ENCODE data around the gene SLC7A5.

SLC7A5 gene

GRCh38 chr16:87841340-87842208, 27.7 kb downstream of the SLC7A5 start:
- H3K4me1 ChIP-seq (ENCODE audit: control insufficient read depth, insufficient read depth, low read length) = peaks cover 9% of the 10 kb centered on the region; the same call in 1 of the 2 replicates
- no peak overlapping the region for H3K4me3 ChIP-seq (ENCODE audit: low read depth, low read length)
- peaks cover 95% of the 10 kb centered on the region for H3K36me3 ChIP-seq (ENCODE audit: control insufficient read depth, insufficient read depth, low read length)
- no peaks in the 10 kb centered on the region for H3K27me3 ChIP-seq (ENCODE audit: control insufficient read depth, insufficient read depth, low read length)
- H3K27ac ChIP-seq (ENCODE audit: low read depth, low read length) = no peak overlapping the region
- no peak overlapping the region for H3K9ac ChIP-seq (ENCODE audit: low read length)
- no peaks in the 10 kb centered on the region for H3K9me3 ChIP-seq (ENCODE audit: control insufficient read depth, insufficient read depth, low read depth, low read length)

GRCh38 chr16:87840271-87840978, 28.9 kb downstream of the SLC7A5 start:
- Histone ChIP-seq H3K36me3 (ENCODE audit: control insufficient read depth, insufficient read depth, low read length) (peaks cover 96% of the 10 kb centered on the region), H3K27ac (ENCODE audit: low read depth, low read length) (no peak overlapping the region), H3K27me3 (ENCODE audit: control insufficient read depth, insufficient read depth, low read length) (no peaks in the 10 kb centered on the region), H3K9ac (ENCODE audit: low read length) (no peak overlapping the region), H3K4me3 (ENCODE audit: low read depth, low read length) (no peak overlapping the region), H3K4me1 (ENCODE audit: control insufficient read depth, insufficient read depth, low read length) (peaks cover 9% of the 10 kb centered on the region; the same call in 1 of the 2 replicates), H3K9me3 (ENCODE audit: control insufficient read depth, insufficient read depth, low read depth, low read length) (no peaks in the 10 kb centered on the region)

GRCh38 chr16:87839542-87840270, 29.6 kb downstream of the SLC7A5 start:
- H3K27ac ChIP-seq (ENCODE audit: low read depth, low read length) = no peak overlapping the region
- H3K27me3 ChIP-seq (ENCODE audit: control insufficient read depth, insufficient read depth, low read length) = no peaks in the 10 kb centered on the region
- peaks cover 97% of the 10 kb centered on the region for H3K36me3 ChIP-seq (ENCODE audit: control insufficient read depth, insufficient read depth, low read length)

GRCh38 chr16:87838643-87839541, 30.4 kb downstream of the SLC7A5 start:
- Histone ChIP-seq H3K27me3 (ENCODE audit: control insufficient read depth, insufficient read depth, low read length) (no peaks in the 10 kb centered on the region), H3K9ac (ENCODE audit: low read length) (no peak overlapping the region), H3K27ac (ENCODE audit: low read depth, low read length) (0 out of 2 replicates have a peak overlapping the region, but pooled peaks have one; percentile 2), H3K4me3 (ENCODE audit: low read depth, low read length) (no peak overlapping the region), H3K9me3 (ENCODE audit: control insufficient read depth, insufficient read depth, low read depth, low read length) (no peaks in the 10 kb centered on the region), H3K4me1 (ENCODE audit: control insufficient read depth, insufficient read depth, low read length) (peaks cover 5% of the 10 kb centered on the region; the same call in 1 of the 2 replicates), H3K36me3 (ENCODE audit: control insufficient read depth, insufficient read depth, low read length) (peaks cover 98% of the 10 kb centered on the region)

More at GRCh38 chr16:87839542-87840270, 29.6 kb downstream of the SLC7A5 start:
- Histone ChIP-seq H3K9me3 (ENCODE audit: control insufficient read depth, insufficient read depth, low read depth, low read length) (no peaks in the 10 kb centered on the region), H3K9ac (ENCODE audit: low read length) (no peak overlapping the region), H3K4me3 (ENCODE audit: low read depth, low read length) (no peak overlapping the region), H3K4me1 (ENCODE audit: control insufficient read depth, insufficient read depth, low read length) (peaks cover 9% of the 10 kb centered on the region; the same call in 1 of the 2 replicates)

- H3K9ac ChIP-seq (ENCODE audit: low read length) = no peak overlapping the region
- H3K36me3 ChIP-seq (ENCODE audit: control insufficient read depth, insufficient read depth, low read length) = peaks cover 100% of the 10 kb centered on the region
- H3K4me3 ChIP-seq (ENCODE audit: low read depth, low read length) = no peak overlapping the region
- no peaks in the 10 kb centered on the region for H3K27me3 ChIP-seq (ENCODE audit: control insufficient read depth, insufficient read depth, low read length)
- no peak overlapping the region for H3K27ac ChIP-seq (ENCODE audit: low read depth, low read length)
- no peaks in the 10 kb centered on the region for H3K4me1 ChIP-seq (ENCODE audit: control insufficient read depth, insufficient read depth, low read length)
- H3K9me3 ChIP-seq (ENCODE audit: control insufficient read depth, insufficient read depth, low read depth, low read length) = no peaks in the 10 kb centered on the region
Measured at GRCh38 chr16:87837627-87838289, 31.5 kb downstream of the SLC7A5 start.

GRCh38 chr16:87836844-87837581, 32.3 kb downstream of the SLC7A5 start:
- Histone ChIP-seq H3K4me1 (ENCODE audit: control insufficient read depth, insufficient read depth, low read length) (no peaks in the 10 kb centered on the region), H3K9ac (ENCODE audit: low read length) (no peak overlapping the region), H3K27ac (ENCODE audit: low read depth, low read length) (no peak overlapping the region), H3K27me3 (ENCODE audit: control insufficient read depth, insufficient read depth, low read length) (no peaks in the 10 kb centered on the region), H3K4me3 (ENCODE audit: low read depth, low read length) (no peak overlapping the region), H3K9me3 (ENCODE audit: control insufficient read depth, insufficient read depth, low read depth, low read length) (no peaks in the 10 kb centered on the region), H3K36me3 (ENCODE audit: control insufficient read depth, insufficient read depth, low read length) (peaks cover 100% of the 10 kb centered on the region)

- no peaks in the 10 kb centered on the region for H3K4me1 ChIP-seq (ENCODE audit: control insufficient read depth, insufficient read depth, low read length)
Measured at GRCh38 chr16:87836346-87836843, 32.9 kb downstream of the SLC7A5 start.

GRCh38 chr16:87835882-87836331, 33.4 kb downstream of the SLC7A5 start:
- no peak overlapping the region for H3K9ac ChIP-seq (ENCODE audit: low read length)
- H3K4me3 ChIP-seq (ENCODE audit: low read depth, low read length) = no peak overlapping the region
- no peaks in the 10 kb centered on the region for H3K27me3 ChIP-seq (ENCODE audit: control insufficient read depth, insufficient read depth, low read length)

More at GRCh38 chr16:87836346-87836843, 32.9 kb downstream of the SLC7A5 start:
- H3K27ac ChIP-seq (ENCODE audit: low read depth, low read length) = no peak overlapping the region
- H3K9ac ChIP-seq (ENCODE audit: low read length) = no peak overlapping the region
- H3K9me3 ChIP-seq (ENCODE audit: control insufficient read depth, insufficient read depth, low read depth, low read length) = no peaks in the 10 kb centered on the region
- H3K36me3 ChIP-seq (ENCODE audit: control insufficient read depth, insufficient read depth, low read length) = peaks cover 100% of the 10 kb centered on the region
- no peak overlapping the region for H3K4me3 ChIP-seq (ENCODE audit: low read depth, low read length)
- H3K27me3 ChIP-seq (ENCODE audit: control insufficient read depth, insufficient read depth, low read length) = no peaks in the 10 kb centered on the region

GRCh38 chr16:87834668-87835473, 34.4 kb downstream of the SLC7A5 start:
- H3K36me3 ChIP-seq (ENCODE audit: control insufficient read depth, insufficient read depth, low read length) = peaks cover 100% of the 10 kb centered on the region

More at GRCh38 chr16:87835882-87836331, 33.4 kb downstream of the SLC7A5 start:
- H3K9me3 ChIP-seq (ENCODE audit: control insufficient read depth, insufficient read depth, low read depth, low read length) = no peaks in the 10 kb centered on the region
- H3K27ac ChIP-seq (ENCODE audit: low read depth, low read length) = no peak overlapping the region
- peaks cover 100% of the 10 kb centered on the region for H3K36me3 ChIP-seq (ENCODE audit: control insufficient read depth, insufficient read depth, low read length)
- H3K4me1 ChIP-seq (ENCODE audit: control insufficient read depth, insufficient read depth, low read length) = peaks cover 3% of the 10 kb centered on the region; the same call in 1 of the 2 replicates

More at GRCh38 chr16:87834668-87835473, 34.4 kb downstream of the SLC7A5 start:
- no peak overlapping the region for H3K27ac ChIP-seq (ENCODE audit: low read depth, low read length)
- peaks cover 13% of the 10 kb centered on the region for H3K4me1 ChIP-seq (ENCODE audit: control insufficient read depth, insufficient read depth, low read length)
- no peaks in the 10 kb centered on the region for H3K9me3 ChIP-seq (ENCODE audit: control insufficient read depth, insufficient read depth, low read depth, low read length)
- H3K4me3 ChIP-seq (ENCODE audit: low read depth, low read length) = no peak overlapping the region
- no peaks in the 10 kb centered on the region for H3K27me3 ChIP-seq (ENCODE audit: control insufficient read depth, insufficient read depth, low read length)
- H3K9ac ChIP-seq (ENCODE audit: low read length) = no peak overlapping the region

Measured in HUES6 (cell line).